Osteocyte (in vitro differentiated cells): ENCODE results near the gene KSR2. TPM values are rescaled to one million over a fixed set of nuclear protein-coding genes. Genes with fewer than 3 reads are reported as not detected.
A peak's percentile ranks its signal among the peaks of the same experiment; 100 is the strongest.

Experiments used
- DNase-seq: peaks from one replicate; pipeline ENCODE4 v3.0.0; 2021; ENCODE audit warnings: mixed read lengths; ENCODE audit not compliant: unreplicated experiment; ENCODE audit errors: extremely low spot score
- H3K27ac Mint-ChIP-seq: one replicate; pipeline ENCODE4 v1.8.0; 2021; ENCODE audit warnings: mild to moderate bottlenecking, mixed read lengths; ENCODE audit not compliant: unreplicated experiment
- H3K27me3 Mint-ChIP-seq: one replicate; pipeline ENCODE4 v1.8.0; 2021; ENCODE audit warnings: mixed read lengths; ENCODE audit not compliant: unreplicated experiment
- H3K36me3 Mint-ChIP-seq: one replicate; pipeline ENCODE4 v1.8.0; 2021; ENCODE audit warnings: mixed read lengths; ENCODE audit not compliant: unreplicated experiment
- H3K4me1 Mint-ChIP-seq: one replicate; pipeline ENCODE4 v1.8.0; 2021; ENCODE audit warnings: mixed read lengths; ENCODE audit not compliant: unreplicated experiment
- H3K4me3 Mint-ChIP-seq: one replicate; pipeline ENCODE4 v1.8.0; 2021; ENCODE audit warnings: mild to moderate bottlenecking, moderate library complexity, mixed read lengths; ENCODE audit not compliant: unreplicated experiment
- H3K9me3 Mint-ChIP-seq: one replicate; pipeline ENCODE4 v1.8.0; 2021; ENCODE audit warnings: mixed read lengths; ENCODE audit not compliant: unreplicated experiment
- CTCF ChIP-seq: fragments of 200-600 bp; sonication (generic); IDR thresholded peaks from 2 replicates; pipeline ENCODE4 v1.5.0; 2021; ENCODE audit warnings: antibody characterized with exemption, mild to moderate bottlenecking, moderate library complexity
- total RNA-seq: library from RNA; stranded (reverse); gene quantifications from 2 replicates; pipeline ENCODE4 v1.2.1, GENCODE V29; 2021

KSR2 gene
- total RNA-seq, 1 donor from 2014 or later, result not detected

DNA sequence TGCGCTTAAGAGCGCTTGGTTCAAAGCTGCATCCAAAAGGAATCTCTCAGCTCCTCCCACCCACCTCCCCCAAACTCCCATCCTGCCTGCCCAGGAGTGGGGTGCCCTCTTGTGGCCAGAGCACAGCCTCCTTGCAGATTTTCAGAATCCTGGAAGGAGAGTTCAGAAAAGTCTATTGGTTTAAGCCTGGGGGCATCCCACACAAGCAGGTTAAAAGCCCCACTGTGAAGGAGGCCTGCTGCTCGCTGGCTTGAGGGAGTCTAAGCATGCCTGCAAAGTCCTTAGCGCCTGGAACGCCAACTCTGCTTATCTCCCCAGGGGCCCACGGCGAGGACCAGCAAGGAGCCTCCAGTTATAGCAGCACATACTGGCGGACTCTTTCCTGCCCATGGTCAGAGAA lies 297.1 kb downstream of the KSR2 start:
- no peak for DNase-seq
- H3K27ac Mint-ChIP-seq, result no peak overlapping the region
- peak; percentile 64 for TF ChIP-seq CTCF
- no peaks in the 10 kb centered on the region for H3K9me3 Mint-ChIP-seq
- H3K4me1 Mint-ChIP-seq, result peaks cover 15% of the 10 kb centered on the region
- peaks cover 4% of the 10 kb centered on the region for H3K27me3 Mint-ChIP-seq
- no peak overlapping the region for H3K4me3 Mint-ChIP-seq
- no peaks in the 10 kb centered on the region for H3K36me3 Mint-ChIP-seq

DNA sequence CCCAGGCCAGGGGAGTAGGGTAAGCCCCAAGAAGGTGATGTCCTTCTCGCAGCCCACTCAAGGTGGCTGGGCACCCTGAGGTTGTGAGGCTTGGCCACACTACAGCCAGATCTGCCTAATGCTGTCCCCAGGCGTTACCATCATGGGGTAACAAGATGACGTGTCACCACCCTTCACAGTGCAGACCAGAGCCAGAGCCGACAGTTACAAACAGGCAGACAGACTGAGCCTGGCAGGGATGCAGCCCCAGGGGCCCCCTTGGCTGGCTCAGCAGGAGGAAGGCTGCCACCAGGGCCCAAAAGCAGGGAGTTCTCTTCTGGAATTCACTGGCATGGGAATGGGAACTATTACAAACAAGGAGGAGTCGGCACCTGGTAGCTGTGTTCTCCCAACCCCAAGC lies 304.6 kb downstream of the KSR2 start:
- H3K27me3 Mint-ChIP-seq, result peaks cover 4% of the 10 kb centered on the region
- no peaks in the 10 kb centered on the region for H3K9me3 Mint-ChIP-seq
- no peak for DNase-seq
- TF ChIP-seq CTCF, result no peak
- H3K27ac Mint-ChIP-seq, result no peak overlapping the region
- no peaks in the 10 kb centered on the region for H3K36me3 Mint-ChIP-seq
- H3K4me3 Mint-ChIP-seq, result no peak overlapping the region
- peaks cover 51% of the 10 kb centered on the region for H3K4me1 Mint-ChIP-seq

GRCh38 chr12:117662620-117663395 lies 306.0 kb downstream of the KSR2 start:
- no peak for DNase-seq
- Mint-ChIP-seq H3K27ac (no peak overlapping the region), H3K4me3 (no peak overlapping the region), H3K4me1 (peaks cover 51% of the 10 kb centered on the region), H3K27me3 (no peaks in the 10 kb centered on the region), H3K9me3 (no peaks in the 10 kb centered on the region), H3K36me3 (no peaks in the 10 kb centered on the region)
- TF ChIP-seq CTCF, result no peak

GRCh38 chr12:117662220-117662619 lies 306.6 kb downstream of the KSR2 start:
- Mint-ChIP-seq H3K36me3 (no peaks in the 10 kb centered on the region), H3K4me1 (peaks cover 48% of the 10 kb centered on the region), H3K4me3 (no peak overlapping the region), H3K27ac (no peak overlapping the region), H3K27me3 (no peaks in the 10 kb centered on the region), H3K9me3 (no peaks in the 10 kb centered on the region)
- DNase-seq, result no peak
- TF ChIP-seq CTCF, result no peak

GRCh38 chr12:117661471-117661870 lies 307.3 kb downstream of the KSR2 start:
- Mint-ChIP-seq H3K27me3 (no peaks in the 10 kb centered on the region), H3K27ac (peak overlapping the region; percentile 73), H3K4me1 (peaks cover 41% of the 10 kb centered on the region), H3K36me3 (no peaks in the 10 kb centered on the region), H3K9me3 (no peaks in the 10 kb centered on the region), H3K4me3 (no peak overlapping the region)
- DNase-seq, result no peak
- TF ChIP-seq CTCF, result no peak
